ENCODE results near the gene NR2F2. TPM values are rescaled to one million over a fixed set of nuclear protein-coding genes. Genes with fewer than 3 reads are reported as not detected.

The NR2F2 gene
- total and polyA plus RNA-seq, 4 donors, result 15.0 to 73.5 (median 35.4) TPM

- TF ChIP-seq CTCF (IDR thresholded peaks at IDR 0.05; ENCODE audit: control extremely low read depth, extremely low read depth), result peak; percentile 13
- Histone ChIP-seq H3K4me3 (peak overlapping the region; percentile 28), H3K27ac (ENCODE audit: low read depth in 1 of 2, low read length in 1 of 2) (peak overlapping the region; percentile 48 to 84), H3K36me3 (ENCODE audit: control insufficient read depth in 4 of 4, insufficient read depth in 4 of 4, low read length in 4 of 4) (peaks cover 0 to 10% (median 3%) of the 10 kb centered on the region in 4 donors), H3K9ac (ENCODE audit: insufficient read depth in 1 of 2, low read length in 2 of 2) (peak overlapping the region in 1 of 2 donors; percentile 91), H3K27me3 (ENCODE audit: control insufficient read depth in 3 of 3, insufficient read depth in 3 of 3, low read length in 2 of 3) (peaks cover 0 to 4% (median 0%) of the 10 kb centered on the region in 3 donors), H3K9me3 (ENCODE audit: control insufficient read depth in 4 of 4, insufficient read depth in 3 of 4, low read length in 3 of 4) (no peaks in the 10 kb centered on the region), H3K4me1 (ENCODE audit: control insufficient read depth in 5 of 5, insufficient read depth in 5 of 5, low read length in 5 of 5) (peaks cover 0 to 65% (median 19%) of the 10 kb centered on the region in 5 donors)
- DNase-seq (peak; percentile 85 to 94 (median 94)), ATAC-seq (ENCODE audit: insufficient read depth, low FRiP score) (peak; percentile 60)
- 12 to 17% methylated on average over 47 of the region's 47 CpGs for WGBS, 2 donors
These were observed 15.3 kb downstream of the NR2F2 start for GRCh38 chr15:96345560-96346399.

- Histone ChIP-seq H3K4me1 (ENCODE audit: control insufficient read depth in 5 of 5, insufficient read depth in 5 of 5, low read length in 5 of 5) (peaks cover 0 to 65% (median 19%) of the 10 kb centered on the region in 5 donors), H3K36me3 (ENCODE audit: control insufficient read depth in 4 of 4, insufficient read depth in 4 of 4, low read length in 4 of 4) (peaks cover 0 to 10% (median 3%) of the 10 kb centered on the region in 4 donors), H3K27ac (ENCODE audit: low read depth in 1 of 2, low read length in 1 of 2) (peak overlapping the region in 1 of 2 donors; percentile 84), H3K9me3 (ENCODE audit: control insufficient read depth in 4 of 4, insufficient read depth in 3 of 4, low read length in 3 of 4) (no peaks in the 10 kb centered on the region), H3K27me3 (ENCODE audit: control insufficient read depth in 3 of 3, insufficient read depth in 3 of 3, low read length in 2 of 3) (peaks cover 0 to 10% (median 0%) of the 10 kb centered on the region in 3 donors), H3K9ac (ENCODE audit: insufficient read depth in 1 of 2, low read length in 2 of 2) (peak overlapping the region in 1 of 2 donors; percentile 71), H3K4me3 (no peak overlapping the region)
- TF ChIP-seq CTCF (IDR thresholded peaks at IDR 0.05; ENCODE audit: control extremely low read depth, extremely low read depth), result no peak
- 25 to 45% methylated on average over 6 of the region's 6 CpGs for WGBS, 2 donors
- DNase-seq, result peak in 2 of 3 donors; percentile 50 to 60
- no peak for ATAC-seq (ENCODE audit: insufficient read depth, low FRiP score)
These were observed 16.0 kb downstream of the NR2F2 start for GRCh38 chr15:96346409-96346970.

GRCh38 chr15:96347181-96348111 is 16.9 kb downstream of the NR2F2 start:
- Histone ChIP-seq H3K27ac (ENCODE audit: low read depth in 1 of 2, low read length in 1 of 2) (peak overlapping the region; percentile 42 to 69), H3K27me3 (ENCODE audit: control insufficient read depth in 3 of 3, insufficient read depth in 3 of 3, low read length in 2 of 3) (peaks cover 0 to 13% (median 0%) of the 10 kb centered on the region in 3 donors), H3K9me3 (ENCODE audit: control insufficient read depth in 4 of 4, insufficient read depth in 3 of 4, low read length in 3 of 4) (no peaks in the 10 kb centered on the region), H3K9ac (ENCODE audit: insufficient read depth in 1 of 2, low read length in 2 of 2) (peak overlapping the region in 1 of 2 donors; percentile 71), H3K36me3 (ENCODE audit: control insufficient read depth in 4 of 4, insufficient read depth in 4 of 4, low read length in 4 of 4) (peaks cover 0 to 10% (median 6%) of the 10 kb centered on the region in 4 donors), H3K4me3 (no peak overlapping the region), H3K4me1 (ENCODE audit: control insufficient read depth in 5 of 5, insufficient read depth in 5 of 5, low read length in 5 of 5) (peaks cover 0 to 57% (median 19%) of the 10 kb centered on the region in 5 donors)
- 30 to 44% methylated on average over 39 of the region's 39 CpGs for WGBS, 2 donors
- DNase-seq (peak; percentile 65 to 87 (median 77)), ATAC-seq (ENCODE audit: insufficient read depth, low FRiP score) (no peak)
- no peak for TF ChIP-seq CTCF (IDR thresholded peaks at IDR 0.05; ENCODE audit: control extremely low read depth, extremely low read depth)
